SK-N-SH treated with all-trans-retinoic acid at 6 μM for 48 hours (cell line): ENCODE data around the gene DCP1B.

ENCODE experiments used
- ATAC-seq: fragments of 200-7000 bp; cut with Tn5 transposase; 3 replicates; pipeline ENCODE4 v1.9.1; 2020; ENCODE audit warnings: mild to moderate bottlenecking, moderate library complexity
- ARNTL ChIP-seq: fragments of 450-650 bp; formaldehyde crosslinking; IDR thresholded peaks from 2 replicates; pipeline ENCODE4 v1.5.0; 2020; ENCODE audit warnings: low read depth, mild to moderate bottlenecking, moderate library complexity, borderline replicate concordance
- BACH2 ChIP-seq: fragments of 250-450 bp; sonication (Bioruptor Pico); IDR thresholded peaks from 2 replicates; pipeline ENCODE4 v1.9.0; 2021; ENCODE audit warnings: mild to moderate bottlenecking, borderline replicate concordance
- CSDC2 ChIP-seq: fragments of 250-450 bp; sonication (Bioruptor Pico); IDR thresholded peaks from 2 replicates; pipeline ENCODE4 v1.5.0; 2020; ENCODE audit warnings: mild to moderate bottlenecking, moderate library complexity
- ESRRG ChIP-seq: fragments of 250-450 bp; sonication (Bioruptor Pico); IDR thresholded peaks from 2 replicates; pipeline ENCODE4 v1.6.1; 2021; ENCODE audit warnings: mild to moderate bottlenecking
- GLIS3 ChIP-seq: fragments of 250-450 bp; sonication (Bioruptor Pico); IDR thresholded peaks from 2 replicates; pipeline ENCODE4 v1.5.0; 2020; ENCODE audit warnings: mild to moderate bottlenecking, moderate library complexity
- ISL1 ChIP-seq: fragments of 250-450 bp; sonication (Bioruptor Pico); IDR thresholded peaks from 2 replicates; pipeline ENCODE4 v2.1.2; 2022; ENCODE audit warnings: mild to moderate bottlenecking, moderate library complexity
- OSR1 ChIP-seq: fragments of 250-450 bp; sonication (Bioruptor Pico); IDR thresholded peaks from 2 replicates; pipeline ENCODE4 v1.8.0; 2022; ENCODE audit warnings: moderate library complexity, mild to moderate bottlenecking, inconsistent platforms
- PATZ1 ChIP-seq: fragments of 250-450 bp; sonication (Bioruptor Pico); IDR thresholded peaks from 2 replicates; pipeline ENCODE4 v1.8.0; 2020; ENCODE audit warnings: mild to moderate bottlenecking, moderate library complexity, borderline replicate concordance
- PPARA ChIP-seq: fragments of 250-450 bp; sonication (Bioruptor Pico); IDR thresholded peaks from 2 replicates; pipeline ENCODE4 v1.5.0; 2020; ENCODE audit warnings: mild to moderate bottlenecking, borderline replicate concordance
- RARB ChIP-seq: fragments of 250-450 bp; sonication (Bioruptor Pico); IDR thresholded peaks from 2 replicates; pipeline ENCODE4 v1.8.0; 2021; ENCODE audit warnings: mild to moderate bottlenecking, moderate library complexity
- SNAI2 ChIP-seq: fragments of 250-450 bp; sonication (Bioruptor Pico); IDR thresholded peaks from 2 replicates; pipeline ENCODE4 v1.5.0; 2020; ENCODE audit warnings: mild to moderate bottlenecking, moderate library complexity
- TCF4 ChIP-seq: fragments of 250-450 bp; sonication (Bioruptor Pico); IDR thresholded peaks from 2 replicates; pipeline ENCODE4 v1.8.0; 2021; ENCODE audit warnings: mild to moderate bottlenecking, moderate library complexity, borderline replicate concordance
- TOX ChIP-seq: fragments of 250-450 bp; sonication (Bioruptor Pico); IDR thresholded peaks from 2 replicates; pipeline ENCODE4 v1.8.0; 2021; ENCODE audit warnings: mild to moderate bottlenecking, moderate library complexity, borderline replicate concordance
- ZC3H10 ChIP-seq: fragments of 250-450 bp; sonication (Bioruptor Pico); IDR thresholded peaks from 2 replicates; pipeline ENCODE4 v1.5.1; 2021; ENCODE audit warnings: mild to moderate bottlenecking, moderate library complexity
- ZFP3 ChIP-seq: fragments of 250-450 bp; sonication (Bioruptor Pico); IDR thresholded peaks from 2 replicates; pipeline ENCODE4 v1.5.0; 2020; ENCODE audit warnings: mild to moderate bottlenecking, moderate library complexity
- ZFP30 ChIP-seq: fragments of 450-650 bp; formaldehyde crosslinking; IDR thresholded peaks from 2 replicates; pipeline ENCODE4 v1.5.0; 2022; ENCODE audit warnings: mild to moderate bottlenecking, moderate library complexity
- ZNF70 ChIP-seq: fragments of 450-650 bp; formaldehyde crosslinking; IDR thresholded peaks from 2 replicates; pipeline ENCODE4 v1.5.0; 2020; ENCODE audit warnings: mild to moderate bottlenecking, moderate library complexity
- ZNF8 ChIP-seq: fragments of 450-650 bp; formaldehyde crosslinking; IDR thresholded peaks from 2 replicates; pipeline ENCODE4 v1.5.0; 2020; ENCODE audit warnings: mild to moderate bottlenecking, moderate library complexity
- TF ChIP-seq, protein P1 (sequence below): fragments of 250-450 bp; sonication (Bioruptor Pico); IDR thresholded peaks from 2 replicates; pipeline ENCODE4 v1.5.1; 2021; ENCODE audit warnings: mild to moderate bottlenecking, moderate library complexity
- TF ChIP-seq, protein P2 (sequence below): fragments of 250-450 bp; sonication (Bioruptor Pico); IDR thresholded peaks from 2 replicates; pipeline ENCODE4 v1.5.1; 2020; ENCODE audit warnings: low read depth, mild to moderate bottlenecking, moderate library complexity

DCP1B gene

GRCh38 chr12:1928439-1929121 is 75.7 kb downstream of the DCP1B start:
- TF ChIP-seq PPARA (CRISPR knock-in tag): no peak
- no peak for TF ChIP-seq ARNTL (CRISPR knock-in tag)
- TF ChIP-seq SNAI2 (CRISPR knock-in tag): 0 out of 2 replicates have a peak, but pooled peaks have one; percentile 4
- no peak for TF ChIP-seq TOX (CRISPR knock-in tag)
- ATAC-seq: no peak

- TF ChIP-seq ZC3H10 (CRISPR knock-in tag) (no peak), PPARA (CRISPR knock-in tag) (no peak), TOX (CRISPR knock-in tag) (no peak), BACH2 (CRISPR knock-in tag) (no peak), ZFP3 (CRISPR knock-in tag) (0 out of 2 replicates have a peak, but pooled peaks have one; percentile 45), CSDC2 (0 out of 2 replicates have a peak, but pooled peaks have one; percentile 36), ARNTL (CRISPR knock-in tag) (no peak), ISL1 (peak; percentile 78), RARB (no peak), ESRRG (CRISPR knock-in tag) (0 out of 2 replicates have a peak, but pooled peaks have one; percentile 3), SNAI2 (CRISPR knock-in tag) (0 out of 2 replicates have a peak, but pooled peaks have one; percentile 56), GLIS3 (0 out of 2 replicates have a peak, but pooled peaks have one; percentile 14), ZFP30 (CRISPR knock-in tag) (no peak), ZNF70 (CRISPR knock-in tag) (no peak), OSR1 (CRISPR knock-in tag) (no peak), TCF4 (CRISPR knock-in tag) (0 out of 2 replicates have a peak, but pooled peaks have one; percentile 43), ZNF8 (CRISPR knock-in tag) (no peak)
- TF ChIP-seq, protein P1, sequence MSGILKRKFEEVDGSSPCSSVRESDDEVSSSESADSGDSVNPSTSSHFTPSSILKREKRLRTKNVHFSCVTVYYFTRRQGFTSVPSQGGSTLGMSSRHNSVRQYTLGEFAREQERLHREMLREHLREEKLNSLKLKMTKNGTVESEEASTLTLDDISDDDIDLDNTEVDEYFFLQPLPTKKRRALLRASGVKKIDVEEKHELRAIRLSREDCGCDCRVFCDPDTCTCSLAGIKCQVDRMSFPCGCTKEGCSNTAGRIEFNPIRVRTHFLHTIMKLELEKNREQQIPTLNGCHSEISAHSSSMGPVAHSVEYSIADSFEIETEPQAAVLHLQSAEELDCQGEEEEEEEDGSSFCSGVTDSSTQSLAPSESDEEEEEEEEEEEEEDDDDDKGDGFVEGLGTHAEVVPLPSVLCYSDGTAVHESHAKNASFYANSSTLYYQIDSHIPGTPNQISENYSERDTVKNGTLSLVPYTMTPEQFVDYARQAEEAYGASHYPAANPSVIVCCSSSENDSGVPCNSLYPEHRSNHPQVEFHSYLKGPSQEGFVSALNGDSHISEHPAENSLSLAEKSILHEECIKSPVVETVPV (CRISPR knock-in tag): no peak
- TF ChIP-seq, protein P2, sequence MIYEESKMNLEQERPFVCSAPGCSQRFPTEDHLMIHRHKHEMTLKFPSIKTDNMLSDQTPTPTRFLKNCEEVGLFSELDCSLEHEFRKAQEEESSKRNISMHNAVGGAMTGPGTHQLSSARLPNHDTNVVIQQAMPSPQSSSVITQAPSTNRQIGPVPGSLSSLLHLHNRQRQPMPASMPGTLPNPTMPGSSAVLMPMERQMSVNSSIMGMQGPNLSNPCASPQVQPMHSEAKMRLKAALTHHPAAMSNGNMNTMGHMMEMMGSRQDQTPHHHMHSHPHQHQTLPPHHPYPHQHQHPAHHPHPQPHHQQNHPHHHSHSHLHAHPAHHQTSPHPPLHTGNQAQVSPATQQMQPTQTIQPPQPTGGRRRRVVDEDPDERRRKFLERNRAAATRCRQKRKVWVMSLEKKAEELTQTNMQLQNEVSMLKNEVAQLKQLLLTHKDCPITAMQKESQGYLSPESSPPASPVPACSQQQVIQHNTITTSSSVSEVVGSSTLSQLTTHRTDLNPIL (CRISPR knock-in tag): peak; percentile 18; the same call in 1 of the 2 replicates
- ATAC-seq: peak; percentile 30
Measured at GRCh38 chr12:1927751-1928351, 76.4 kb downstream of the DCP1B start.

GRCh38 chr12:1927051-1927680 is 77.1 kb downstream of the DCP1B start:
- no peak for ATAC-seq
- no peak for TF ChIP-seq SNAI2 (CRISPR knock-in tag)
- no peak for TF ChIP-seq TCF4 (CRISPR knock-in tag)
- no peak for TF ChIP-seq ZNF8 (CRISPR knock-in tag)
- TF ChIP-seq ARNTL (CRISPR knock-in tag): no peak
- TF ChIP-seq TOX (CRISPR knock-in tag): no peak
- TF ChIP-seq PATZ1 (CRISPR knock-in tag): no peak
- TF ChIP-seq, protein P2 (CRISPR knock-in tag): no peak
- TF ChIP-seq ZNF70 (CRISPR knock-in tag): no peak
- no peak for TF ChIP-seq ESRRG (CRISPR knock-in tag)
